Right cardiac atrium (tissue), 5 donors: ENCODE results near the gene HIF3A. TPM values are rescaled to one million over a fixed set of nuclear protein-coding genes. Genes with fewer than 3 reads are reported as not detected.
"Not testable (repeated sequence)": the region's sequence is repeated elsewhere in the genome, so short reads cannot be mapped to it uniquely, and the experiment has no call there.

ENCODE experiments used
- ATAC-seq, 2 donors: fragments of 200-7000 bp; cut with Tn5 transposase; one replicate each; pipeline versions ENCODE4 v1.8.0 to v1.9.1; 2020; ENCODE audit warnings: moderate library complexity in 2 of 2, mild to moderate bottlenecking in 1 of 2
- DNase-seq, 3 donors: peaks; one replicate each; pipeline ENCODE4 v3.0.0-alpha.2; 2020
- H3K27ac ChIP-seq: one replicate; pipeline ENCODE4 v1.5.1; 2013; ENCODE audit warnings: mild to moderate bottlenecking, low read length, control low read depth, moderate library complexity
- H3K27me3 ChIP-seq: one replicate; pipeline ENCODE4 v1.6.1; 2013; ENCODE audit not compliant: control insufficient read depth, insufficient read depth
- H3K4me1 ChIP-seq: one replicate; pipeline ENCODE4 v1.6.1; 2013; ENCODE audit warnings: low read length; ENCODE audit not compliant: control insufficient read depth, insufficient read depth
- H3K4me3 ChIP-seq: one replicate; pipeline ENCODE4 v1.5.1; 2013; ENCODE audit warnings: low read length, control low read depth
- H3K9me3 ChIP-seq: one replicate; pipeline ENCODE4 v1.6.1; 2013; ENCODE audit warnings: low read length; ENCODE audit not compliant: control insufficient read depth
- WGBS: extraction: QIAGEN DNeasy Blood & Tissue Kit; methylation state at CpG from one replicate; pipeline ENCODE4 v1.1.7; 2013; 5-methylcytosine and 5-hydroxymethylcytosine counted together
- intact Hi-C, 4 donors: fragments of 100-400 bp; cut with DNase I; formaldehyde crosslinking; loops; one replicate each; pipeline versions ENCODE4 v1.11.0 to v1.14.0; 2022 to 2023
- polyA plus RNA-seq: library from polyadenylated mRNA; stranded (reverse); fragments of 200-250 nt; gene quantifications from one replicate; pipeline ENCODE4 v1.2.3, GENCODE V29; 2013
- total RNA-seq, 4 donors: library from RNA; stranded (reverse); fragmentation: NEBNext Ultra II Directional; extraction: Animal tissue kit (Norgen Biotek cat#: 25700); gene quantifications; one replicate each; pipeline ENCODE4 v1.2.1, GENCODE V29; 2021
- donor health status: healthy with polysubstance abuse.
- donor health status: DM: no; HTN: yes; CAD: no.
- donor health status: DM: no; HTN: no; CAD: no.
- donor health status: DM: no; HTN: yes; CAD: no; lungs with severe emphysema.
- donor health status: DM: yes; HTN: yes; CAD: no.

HIF3A gene
- total and polyA plus RNA-seq, 5 donors, result 60.0 to 132 (median 94.7) TPM

GRCh38 chr19:46375476-46376067 is 78.7 kb downstream of the HIF3A start:
- H3K27me3 ChIP-seq, intact Hi-C loops, H3K4me1 ChIP-seq, H3K27ac ChIP-seq, H3K9me3 ChIP-seq, H3K4me3 ChIP-seq, ATAC-seq: not testable (repeated sequence)
- WGBS, result 96% methylated on average over 22 of the region's 22 CpGs
- DNase-seq, result peak in 1 of 3 donors; percentile 40

- intact Hi-C loops, result no loop called here
- H3K27ac ChIP-seq, result no peak overlapping the region
- H3K27me3 ChIP-seq, result no peaks in the 10 kb centered on the region
- peak in 1 of 3 donors; percentile 39 for DNase-seq
- H3K9me3 ChIP-seq, result no peaks in the 10 kb centered on the region
- no peak for ATAC-seq
- H3K4me3 ChIP-seq, result no peak overlapping the region
- WGBS, result 90% methylated on average over 20 of the region's 20 CpGs
- H3K4me1 ChIP-seq, result peaks cover 8% of the 10 kb centered on the region
Observed at GRCh38 chr19:46376241-46377153, 79.7 kb downstream of the HIF3A start.

- Histone ChIP-seq H3K4me3 (no peak overlapping the region), H3K9me3 (no peaks in the 10 kb centered on the region), H3K27me3 (no peaks in the 10 kb centered on the region), H3K27ac (no peak overlapping the region), H3K4me1 (peaks cover 3% of the 10 kb centered on the region)
- DNase-seq (no peak), ATAC-seq (peak; percentile 30 to 39)
- intact Hi-C loops, result no loop called here
- WGBS, result 29% methylated on average over 2 of the region's 2 CpGs
Observed at GRCh38 chr19:46378268-46378667, 81.4 kb downstream of the HIF3A start.

GRCh38 chr19:46380690-46381089 is 83.8 kb downstream of the HIF3A start:
- no peak for DNase-seq
- H3K4me1 ChIP-seq, result peaks cover 3% of the 10 kb centered on the region
- H3K27ac ChIP-seq, result no peak overlapping the region
- H3K4me3 ChIP-seq, result no peak overlapping the region
- intact Hi-C loops, result no loop called here
- H3K9me3 ChIP-seq, result no peaks in the 10 kb centered on the region
- no peak for ATAC-seq
- WGBS, result 95% methylated on average over 2 of the region's 2 CpGs
- H3K27me3 ChIP-seq, result no peaks in the 10 kb centered on the region

GRCh38 chr19:46381346-46381745 is 84.5 kb downstream of the HIF3A start:
- H3K4me1 ChIP-seq, result peaks cover 3% of the 10 kb centered on the region
- H3K9me3 ChIP-seq, result no peaks in the 10 kb centered on the region
- WGBS, result 100% methylated on average over 2 of the region's 2 CpGs
- H3K4me3 ChIP-seq, result no peak overlapping the region
- ATAC-seq (no peak), DNase-seq (no peak)
- intact Hi-C loops, result no loop called here
- no peak overlapping the region for H3K27ac ChIP-seq
- no peaks in the 10 kb centered on the region for H3K27me3 ChIP-seq

- ATAC-seq, result peak in 1 of 2 donors; percentile 13
- H3K27ac ChIP-seq, result no peak overlapping the region
- 86% methylated on average over 15 of the region's 15 CpGs for WGBS
Observed at GRCh38 chr19:46381756-46382345, 85.0 kb downstream of the HIF3A start.

GRCh38 chr19:46383171-46383815 is 86.5 kb downstream of the HIF3A start:
- ATAC-seq, result no peak
- H3K27ac ChIP-seq, result no peak overlapping the region
- intact Hi-C loops, result no loop called here

More at GRCh38 chr19:46381756-46382345, 85.0 kb downstream of the HIF3A start:
- Histone ChIP-seq H3K9me3 (no peaks in the 10 kb centered on the region), H3K4me1 (peaks cover 3% of the 10 kb centered on the region), H3K4me3 (no peak overlapping the region), H3K27me3 (no peaks in the 10 kb centered on the region)
- intact Hi-C loops, result no loop called here
- DNase-seq, result peak in 2 of 3 donors; percentile 12 to 36

GRCh38 chr19:46383846-46384245 is 87.0 kb downstream of the HIF3A start:
- DNase-seq (peak in 2 of 3 donors; percentile 30 to 65), ATAC-seq (peak; percentile 10 to 22)
- intact Hi-C loops, result no loop called here
- no peaks in the 10 kb centered on the region for H3K27me3 ChIP-seq
- H3K4me1 ChIP-seq, result no peaks in the 10 kb centered on the region
- WGBS, result 85% methylated on average over 7 of the region's 7 CpGs
- H3K27ac ChIP-seq, result no peak overlapping the region
- H3K4me3 ChIP-seq, result no peak overlapping the region
- H3K9me3 ChIP-seq, result no peaks in the 10 kb centered on the region

More at GRCh38 chr19:46383171-46383815, 86.5 kb downstream of the HIF3A start:
- Histone ChIP-seq H3K4me3 (no peak overlapping the region), H3K4me1 (no peaks in the 10 kb centered on the region), H3K9me3 (no peaks in the 10 kb centered on the region), H3K27me3 (no peaks in the 10 kb centered on the region)
- DNase-seq, result peak in 1 of 3 donors; percentile 7
- WGBS, result 82% methylated on average over 23 of the region's 23 CpGs

GRCh38 chr19:46384396-46384795 is 87.6 kb downstream of the HIF3A start:
- H3K27ac ChIP-seq, result no peak overlapping the region
- H3K9me3 ChIP-seq, result no peaks in the 10 kb centered on the region
- H3K4me1 ChIP-seq, result no peaks in the 10 kb centered on the region
- WGBS, result 71% methylated on average over 11 of the region's 11 CpGs
- intact Hi-C loops, result no loop called here
- no peak overlapping the region for H3K4me3 ChIP-seq
- no peaks in the 10 kb centered on the region for H3K27me3 ChIP-seq
- DNase-seq (peak in 2 of 3 donors; percentile 53 to 60), ATAC-seq (peak in 1 of 2 donors; percentile 46)

GRCh38 chr19:46385636-46386035 is 88.8 kb downstream of the HIF3A start:
- no peaks in the 10 kb centered on the region for H3K4me1 ChIP-seq
- intact Hi-C loops, result no loop called here
- peak in 2 of 3 donors; percentile 10 to 42 for DNase-seq

More at GRCh38 chr19:46385636-46386035, 88.8 kb downstream of the HIF3A start:
- no peaks in the 10 kb centered on the region for H3K9me3 ChIP-seq
- ATAC-seq, result no peak
- H3K27me3 ChIP-seq, result no peaks in the 10 kb centered on the region
- H3K27ac ChIP-seq, result no peak overlapping the region
- WGBS, result 90% methylated on average over 11 of the region's 11 CpGs
- H3K4me3 ChIP-seq, result no peak overlapping the region
